PC-9 (cell line): Measurements from ENCODE around the gene TMEM121B. TPM values are rescaled to one million over a fixed set of nuclear protein-coding genes. Genes with fewer than 3 reads are reported as not detected.

Experiments
- BruUV-seq: library from RNA; stranded (reverse); fragments of 400-500 nt; replicated peaks from 2 replicates; lab custom pipeline; 2021; lab: Mats Ljungman, UMichigan
- CTCF ChIA-PET: fragments of 300-600 bp; sonication (Branson Sonifier 250); formaldehyde crosslinking; loops from one replicate; lab custom pipeline; 2022; ENCODE audit warnings: antibody characterized with exemption; lab: Charles Lee
- POLR2A ChIA-PET: fragments of 300-600 bp; sonication (Branson Sonifier 250); formaldehyde crosslinking; loops from one replicate; lab custom pipeline; 2022; ENCODE audit warnings: antibody characterized with exemption; ENCODE audit not compliant: unreplicated experiment; lab: Charles Lee
- DNase-seq, 2 experiments: peaks; one replicate each; pipeline versions ENCODE4 v3.0.0 to v3.0.0-alpha.2; 2015 to 2022; ENCODE audit warnings: mixed read lengths in 1 of 2
- H2AFZ ChIP-seq: fragments of 200-600 bp; sonication (generic); 2 replicates; pipeline ENCODE4 v1.8.1; 2017; ENCODE audit warnings: antibody characterized with exemption
- H3F3A ChIP-seq: fragments of 200-600 bp; sonication (generic); 2 replicates; pipeline ENCODE4 v1.8.1; 2017; ENCODE audit warnings: antibody characterized with exemption, mild to moderate bottlenecking, low read depth; ENCODE audit not compliant: insufficient read depth
- H3K27ac ChIP-seq: fragments of 200-600 bp; sonication (generic); 2 replicates; pipeline ENCODE4 v1.6.1; 2016; ENCODE audit warnings: mixed run types
- H3K27me3 ChIP-seq: fragments of 200-600 bp; sonication (generic); 2 replicates; pipeline ENCODE4 v1.6.1; 2016; ENCODE audit warnings: low read depth, mixed run types; ENCODE audit not compliant: insufficient read depth
- H3K36me3 ChIP-seq: fragments of 200-600 bp; sonication (generic); 2 replicates; pipeline ENCODE4 v1.6.1; 2016; ENCODE audit warnings: low read depth, mixed run types
- H3K4me1 ChIP-seq: fragments of 200-600 bp; sonication (generic); replicated peaks from 2 replicates; pipeline ENCODE4 v1.6.1; 2016; ENCODE audit warnings: mixed run types; ENCODE audit not compliant: insufficient read depth
- H3K4me2 ChIP-seq: fragments of 200-600 bp; sonication (generic); 2 replicates; pipeline ENCODE4 v1.6.1; 2017; ENCODE audit warnings: mixed run types
- H3K4me3 ChIP-seq: fragments of 200-600 bp; sonication (generic); 2 replicates; pipeline ENCODE4 v1.6.1; 2016; ENCODE audit warnings: mixed run types
- H3K79me2 ChIP-seq: fragments of 200-600 bp; sonication (generic); 2 replicates; pipeline ENCODE4 v1.6.1; 2017; ENCODE audit warnings: low read depth, mixed run types
- H3K9me2 ChIP-seq: fragments of 200-600 bp; sonication (generic); 2 replicates; pipeline ENCODE4 v1.8.1; 2017; ENCODE audit warnings: mild to moderate bottlenecking; ENCODE audit not compliant: insufficient read depth
- H3K9me3 ChIP-seq: fragments of 200-600 bp; sonication (generic); 2 replicates; pipeline ENCODE4 v1.8.1; 2016; ENCODE audit warnings: low read depth; ENCODE audit not compliant: insufficient read depth
- H4K20me1 ChIP-seq: fragments of 200-600 bp; sonication (generic); 2 replicates; pipeline ENCODE4 v1.8.1; 2017; ENCODE audit not compliant: insufficient read depth
- EZH2 ChIP-seq: fragments of 200-600 bp; sonication (generic); IDR thresholded peaks from 2 replicates; pipeline ENCODE4 v1.8.0; 2017; ENCODE audit warnings: antibody characterized with exemption, low read depth
- intact Hi-C: fragments of 100-400 bp; cut with micrococcal nuclease; formaldehyde crosslinking; loops from one replicate; pipeline ENCODE4 v1.10.0; 2022; ENCODE audit not compliant: unreplicated experiment
- total RNA-seq: library from RNA; stranded (reverse); gene quantifications from 2 replicates; pipeline ENCODE4 v1.2.3, GENCODE V29; 2021
- TF ChIP-seq, protein P1 (sequence below): fragments of 200-600 bp; sonication (generic); conservative IDR thresholded peaks from 2 replicates; pipeline ENCODE4 v1.6.1; 2017; ENCODE audit warnings: mixed run types, antibody characterized with exemption, mild to moderate bottlenecking, moderate library complexity

TMEM121B gene
- total RNA-seq, 1 experiment from 2014 or later = not detected

DNA sequence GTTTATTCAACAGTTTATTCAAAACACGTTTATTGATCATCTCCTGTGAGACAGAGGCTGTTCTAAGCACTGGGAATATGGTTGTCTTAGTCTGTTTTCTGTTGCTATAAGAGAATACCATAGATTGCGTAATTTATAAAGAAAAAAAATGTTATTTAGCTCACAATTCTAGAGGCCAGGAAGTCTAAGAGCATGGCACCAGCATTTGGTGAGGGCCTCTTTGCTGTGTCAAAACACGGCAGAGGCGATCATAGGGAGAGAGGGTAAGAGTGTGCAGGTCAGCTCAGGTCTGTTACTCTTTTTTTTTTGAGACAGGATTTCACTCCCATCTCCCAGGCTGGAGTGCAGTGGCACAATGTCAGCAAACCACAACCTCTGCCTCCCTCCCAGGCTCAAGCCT lies 41.6 kb downstream of the TMEM121B start:
- H3K9me2 ChIP-seq = no peaks in the 10 kb centered on the region
- no peak overlapping the region for H3K4me3 ChIP-seq
- no peaks in the 10 kb centered on the region for H3K79me2 ChIP-seq
- ChIA-PET POLR2A (no interaction called here), CTCF (no interaction called here)
- H2AFZ ChIP-seq = no peak overlapping the region
- H4K20me1 ChIP-seq = no peaks in the 10 kb centered on the region
- no peak overlapping the region for H3K4me2 ChIP-seq
- no peaks in the 10 kb centered on the region for H3F3A ChIP-seq
- 0 out of 2 replicates have a peak, but pooled peaks cover 2% of the 10 kb centered on the region for H3K4me1 ChIP-seq
- intact Hi-C loops = no loop called here
- no peaks in the 10 kb centered on the region for H3K9me3 ChIP-seq
- no peak overlapping the region for H3K27ac ChIP-seq
- no peak for DNase-seq
- no peaks in the 10 kb centered on the region for H3K27me3 ChIP-seq
- no peaks in the 10 kb centered on the region for H3K36me3 ChIP-seq
- TF ChIP-seq, protein P1, sequence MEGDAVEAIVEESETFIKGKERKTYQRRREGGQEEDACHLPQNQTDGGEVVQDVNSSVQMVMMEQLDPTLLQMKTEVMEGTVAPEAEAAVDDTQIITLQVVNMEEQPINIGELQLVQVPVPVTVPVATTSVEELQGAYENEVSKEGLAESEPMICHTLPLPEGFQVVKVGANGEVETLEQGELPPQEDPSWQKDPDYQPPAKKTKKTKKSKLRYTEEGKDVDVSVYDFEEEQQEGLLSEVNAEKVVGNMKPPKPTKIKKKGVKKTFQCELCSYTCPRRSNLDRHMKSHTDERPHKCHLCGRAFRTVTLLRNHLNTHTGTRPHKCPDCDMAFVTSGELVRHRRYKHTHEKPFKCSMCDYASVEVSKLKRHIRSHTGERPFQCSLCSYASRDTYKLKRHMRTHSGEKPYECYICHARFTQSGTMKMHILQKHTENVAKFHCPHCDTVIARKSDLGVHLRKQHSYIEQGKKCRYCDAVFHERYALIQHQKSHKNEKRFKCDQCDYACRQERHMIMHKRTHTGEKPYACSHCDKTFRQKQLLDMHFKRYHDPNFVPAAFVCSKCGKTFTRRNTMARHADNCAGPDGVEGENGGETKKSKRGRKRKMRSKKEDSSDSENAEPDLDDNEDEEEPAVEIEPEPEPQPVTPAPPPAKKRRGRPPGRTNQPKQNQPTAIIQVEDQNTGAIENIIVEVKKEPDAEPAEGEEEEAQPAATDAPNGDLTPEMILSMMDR = no peak
- TF ChIP-seq EZH2 = no peak
- BruUV-seq = no TSS peak

DNA sequence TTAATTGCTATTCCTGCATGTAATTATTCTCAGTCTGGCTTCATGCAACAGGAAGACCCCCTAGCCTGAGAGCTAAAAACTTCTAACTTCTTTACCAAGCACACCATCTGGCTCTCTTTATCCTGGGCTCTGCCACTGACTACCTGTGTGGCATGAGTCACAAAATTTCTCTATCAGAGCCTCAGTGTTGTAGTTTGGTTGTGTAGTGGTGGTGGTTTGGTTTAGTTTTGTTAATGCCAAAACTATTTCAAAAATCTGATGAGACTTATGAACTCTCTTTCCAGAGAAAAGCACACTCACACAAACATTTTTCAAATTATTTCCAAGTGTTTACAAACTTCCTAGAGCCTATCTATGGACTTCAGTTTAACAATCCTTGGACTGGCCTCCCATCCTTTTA lies 43.9 kb downstream of the TMEM121B start:
- Histone ChIP-seq H3K36me3 (no peaks in the 10 kb centered on the region), H3K4me1 (0 out of 2 replicates have a peak, but pooled peaks cover 4% of the 10 kb centered on the region), H4K20me1 (no peaks in the 10 kb centered on the region), H3F3A (no peaks in the 10 kb centered on the region), H3K27ac (no peak overlapping the region), H2AFZ (no peak overlapping the region), H3K9me2 (no peaks in the 10 kb centered on the region), H3K79me2 (no peaks in the 10 kb centered on the region), H3K4me2 (no peak overlapping the region), H3K4me3 (no peak overlapping the region), H3K9me3 (no peaks in the 10 kb centered on the region), H3K27me3 (no peaks in the 10 kb centered on the region)
- ChIA-PET POLR2A (no interaction called here), CTCF (no interaction called here)
- TF ChIP-seq, protein P1 = no peak
- TF ChIP-seq EZH2 = no peak
- no peak for DNase-seq
- intact Hi-C loops = loop anchor here (1.0 kb wide), 1 partner anchor 424 kb away; no protein-coding TSS in a partner anchor
- BruUV-seq = no TSS peak

DNA sequence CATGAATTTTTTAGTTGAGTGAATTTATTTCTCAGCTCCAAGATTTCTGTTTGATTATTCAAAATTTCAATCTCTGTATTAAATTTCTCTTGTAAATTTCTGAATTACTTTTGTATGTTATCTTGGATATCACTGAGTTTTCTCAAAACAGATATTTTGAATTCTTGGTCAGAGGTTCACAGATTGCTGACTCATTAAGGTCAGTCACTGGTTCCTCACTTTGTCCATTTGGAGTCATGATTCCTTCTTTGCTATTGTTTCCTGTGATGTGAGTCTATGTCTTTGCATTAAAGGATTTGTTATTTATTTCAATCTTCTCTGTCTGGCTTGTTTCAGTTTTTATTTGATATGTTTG lies 46.5 kb downstream of the TMEM121B start:
- no peaks in the 10 kb centered on the region for H3K27me3 ChIP-seq
- no peak overlapping the region for H3K27ac ChIP-seq
- no peak for DNase-seq
- no peaks in the 10 kb centered on the region for H4K20me1 ChIP-seq
- TF ChIP-seq EZH2 = no peak
- no peaks in the 10 kb centered on the region for H3F3A ChIP-seq
- no TSS peak for BruUV-seq
- intact Hi-C loops = no loop called here
- no peak overlapping the region for H2AFZ ChIP-seq
- CTCF ChIA-PET = interaction anchor here (0.6 to 1.5 kb wide), 6 partner anchors 11 to 1003 kb away, joined by 3 to 9 read pairs (median 4); partner anchors contain the start of gene PEX26
- H3K4me2 ChIP-seq = no peak overlapping the region
- H3K79me2 ChIP-seq = no peaks in the 10 kb centered on the region
- 0 out of 2 replicates have a peak, but pooled peaks cover 4% of the 10 kb centered on the region for H3K4me1 ChIP-seq
- no peaks in the 10 kb centered on the region for H3K9me3 ChIP-seq
- H3K4me3 ChIP-seq = no peak overlapping the region
- H3K9me2 ChIP-seq = no peaks in the 10 kb centered on the region
- no peaks in the 10 kb centered on the region for H3K36me3 ChIP-seq
- POLR2A ChIA-PET = no interaction called here

DNA sequence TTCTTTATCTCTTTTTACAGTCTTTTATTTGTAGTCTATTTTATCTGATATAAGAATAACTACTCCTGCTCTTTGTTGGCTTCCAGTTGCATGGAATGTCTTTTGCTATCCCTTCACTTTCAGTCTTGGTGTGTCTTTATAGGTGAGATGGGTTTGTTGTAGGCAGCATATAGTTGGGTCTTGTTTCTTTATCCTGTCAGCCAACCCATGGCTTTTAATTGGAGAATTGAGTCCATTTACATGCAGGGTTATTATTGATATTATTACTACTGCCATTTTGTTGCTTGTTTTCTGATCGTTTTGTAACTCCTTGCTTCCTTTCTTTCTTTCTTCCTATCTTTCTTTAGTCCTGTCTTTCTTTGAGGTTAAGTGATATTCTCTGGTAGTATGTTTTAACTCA lies 48.3 kb downstream of the TMEM121B start:
- Histone ChIP-seq H2AFZ (no peak overlapping the region), H3K27ac (no peak overlapping the region), H3K9me2 (no peaks in the 10 kb centered on the region), H4K20me1 (no peaks in the 10 kb centered on the region), H3K4me3 (no peak overlapping the region), H3F3A (no peaks in the 10 kb centered on the region), H3K9me3 (no peaks in the 10 kb centered on the region), H3K4me1 (0 out of 2 replicates have a peak, but pooled peaks cover 4% of the 10 kb centered on the region), H3K36me3 (no peaks in the 10 kb centered on the region), H3K4me2 (no peak overlapping the region), H3K27me3 (0 out of 2 replicates have a peak, but pooled peaks cover 4% of the 10 kb centered on the region), H3K79me2 (no peaks in the 10 kb centered on the region)
- ChIA-PET CTCF (no interaction called here), POLR2A (no interaction called here)
- intact Hi-C loops = no loop called here
- DNase-seq = no peak
- TF ChIP-seq, protein P1 = no peak
- no peak for TF ChIP-seq EZH2
- BruUV-seq = no TSS peak
